ENCODE measurements around the gene RNU4-1.
"Not testable (repeated sequence)": the region's sequence is repeated elsewhere in the genome, so short reads cannot be mapped to it uniquely, and the experiment has no call there.

RNU4-1 gene

GRCh38 chr12:120257041-120257821, 35.8 kb downstream of the RNU4-1 start:
- no peak for DNase-seq

- no peak for DNase-seq
Measured at GRCh38 chr12:120254809-120255208, 38.2 kb downstream of the RNU4-1 start.

GRCh38 chr12:120253313-120253712, 39.7 kb downstream of the RNU4-1 start:
- DNase-seq, result peak; percentile 33 to 36

- peak; percentile 72 to 79 for DNase-seq
Measured at GRCh38 chr12:120252071-120252906, 40.7 kb downstream of the RNU4-1 start.

GRCh38 chr12:120251364-120252070, 41.5 kb downstream of the RNU4-1 start:
- not testable (repeated sequence) for DNase-seq

- DNase-seq, result peak; percentile 41 to 46
Measured at GRCh38 chr12:120249875-120250795, 42.9 kb downstream of the RNU4-1 start.

- DNase-seq, result no peak
Measured at GRCh38 chr12:120249266-120249874, 43.7 kb downstream of the RNU4-1 start.

- DNase-seq, result no peak
Measured at GRCh38 chr12:120247621-120248030, 45.4 kb downstream of the RNU4-1 start.

GRCh38 chr12:120247183-120247582, 45.9 kb downstream of the RNU4-1 start:
- DNase-seq, result no peak

GRCh38 chr12:120246705-120247104, 46.3 kb downstream of the RNU4-1 start:
- DNase-seq, result not testable (repeated sequence)

Measured in activated CD4-positive, alpha-beta T cell treated with anti-CD3 and anti-CD28 coated beads for 4 hours (primary cell).